ENCODE measurements around the gene NASP.

Gene NASP

GRCh38 chr1:45666836-45667235, 83.0 kb downstream of the NASP start:
- Histone ChIP-seq H3K27ac (ENCODE audit: low read depth, low read length) (no peak overlapping the region), H3K9ac (ENCODE audit: low read depth in 1 of 2, low read length in 2 of 2) (no peak overlapping the region), H3K27me3 (ENCODE audit: control insufficient read depth in 1 of 2, insufficient read depth in 2 of 2, low read length in 2 of 2) (no peaks in the 10 kb centered on the region), H3K4me1 (ENCODE audit: control insufficient read depth in 1 of 2, insufficient read depth in 2 of 2, low read length in 2 of 2) (peaks cover 7 to 13% of the 10 kb centered on the region in 2 donors), H3K9me3 (ENCODE audit: control insufficient read depth in 1 of 2, low read length in 2 of 2) (no peaks in the 10 kb centered on the region), H3K36me3 (ENCODE audit: control insufficient read depth in 1 of 2, insufficient read depth in 2 of 2, low read length in 2 of 2) (peaks cover 0 to 8% of the 10 kb centered on the region in 2 donors), H3K4me3 (ENCODE audit: low read depth in 1 of 2, low read length in 2 of 2) (no peak overlapping the region)

- H3K4me3 ChIP-seq (ENCODE audit: low read depth in 1 of 2, low read length in 2 of 2) = no peak overlapping the region
- H3K9me3 ChIP-seq (ENCODE audit: control insufficient read depth in 1 of 2, low read length in 2 of 2) = no peaks in the 10 kb centered on the region
- no peak overlapping the region for H3K9ac ChIP-seq (ENCODE audit: low read depth in 1 of 2, low read length in 2 of 2)
- H3K36me3 ChIP-seq (ENCODE audit: control insufficient read depth in 1 of 2, insufficient read depth in 2 of 2, low read length in 2 of 2) = peaks cover 0 to 8% of the 10 kb centered on the region in 2 donors
- no peaks in the 10 kb centered on the region for H3K27me3 ChIP-seq (ENCODE audit: control insufficient read depth in 1 of 2, insufficient read depth in 2 of 2, low read length in 2 of 2)
- H3K27ac ChIP-seq (ENCODE audit: low read depth, low read length) = no peak overlapping the region
- peaks cover 8 to 13% of the 10 kb centered on the region in 2 donors for H3K4me1 ChIP-seq (ENCODE audit: control insufficient read depth in 1 of 2, insufficient read depth in 2 of 2, low read length in 2 of 2)
Measured at GRCh38 chr1:45667321-45668111, 83.7 kb downstream of the NASP start.
